CD4-positive, alpha-beta T cell treated with Interferon gamma for 1 hour (primary cell): ENCODE measurements around the gene EIF3I.

ENCODE experiments used
- DNase-seq: peaks from one replicate; pipeline ENCODE4 v3.0.0-alpha.2; 2020

EIF3I gene

DNA sequence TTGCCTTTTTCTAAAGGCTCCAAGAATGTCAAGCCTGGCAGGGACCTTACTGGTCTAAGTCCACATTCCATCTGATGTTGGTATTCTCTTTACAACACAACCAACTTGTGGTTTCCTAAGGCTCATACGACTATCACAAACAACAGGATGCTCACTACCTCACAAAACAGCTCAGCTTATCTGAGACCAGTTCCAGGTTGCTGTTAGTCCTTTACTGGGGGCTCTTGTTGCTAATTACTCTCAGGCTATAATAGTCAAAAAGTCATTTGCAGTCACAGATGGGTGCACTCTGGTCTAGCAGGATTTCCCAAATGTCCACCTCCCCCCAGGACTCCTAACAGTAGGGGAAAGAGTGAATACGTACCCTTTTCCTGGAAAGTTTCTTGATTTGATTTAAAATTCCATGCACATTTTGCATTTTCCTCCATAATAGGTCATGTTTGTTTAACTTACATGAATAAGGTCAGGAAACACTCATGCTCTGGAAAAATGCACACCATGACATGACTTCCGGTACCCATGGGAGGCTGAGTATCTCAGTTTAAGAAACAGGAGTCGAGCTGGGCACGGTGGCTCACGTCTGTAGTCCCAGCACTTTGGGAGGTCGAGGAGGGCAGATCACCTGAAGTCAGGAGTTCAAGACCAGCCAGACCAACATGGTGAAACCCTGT is 44.8 kb downstream of the EIF3I start:
- DNase-seq: no peak

DNA sequence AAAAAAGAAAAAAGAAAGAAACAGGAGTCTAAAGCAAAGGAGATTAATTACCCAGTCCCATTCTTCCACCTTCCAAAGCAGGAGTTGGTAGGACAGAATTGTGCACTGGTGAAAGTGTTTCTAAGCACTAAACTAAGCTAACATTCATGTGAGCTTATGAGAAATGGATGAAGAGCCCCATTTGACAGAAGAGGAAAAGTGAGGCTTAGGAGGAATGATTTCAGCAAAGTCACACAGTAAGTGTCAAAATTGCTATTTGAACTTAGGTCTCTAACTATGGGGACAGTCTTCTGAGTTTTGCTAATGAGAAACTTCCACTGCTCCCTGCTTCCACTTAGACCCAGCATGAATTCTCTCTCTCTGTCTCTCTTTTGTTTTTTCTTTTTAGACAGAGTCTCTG is 47.5 kb downstream of the EIF3I start:
- DNase-seq: no peak

DNA sequence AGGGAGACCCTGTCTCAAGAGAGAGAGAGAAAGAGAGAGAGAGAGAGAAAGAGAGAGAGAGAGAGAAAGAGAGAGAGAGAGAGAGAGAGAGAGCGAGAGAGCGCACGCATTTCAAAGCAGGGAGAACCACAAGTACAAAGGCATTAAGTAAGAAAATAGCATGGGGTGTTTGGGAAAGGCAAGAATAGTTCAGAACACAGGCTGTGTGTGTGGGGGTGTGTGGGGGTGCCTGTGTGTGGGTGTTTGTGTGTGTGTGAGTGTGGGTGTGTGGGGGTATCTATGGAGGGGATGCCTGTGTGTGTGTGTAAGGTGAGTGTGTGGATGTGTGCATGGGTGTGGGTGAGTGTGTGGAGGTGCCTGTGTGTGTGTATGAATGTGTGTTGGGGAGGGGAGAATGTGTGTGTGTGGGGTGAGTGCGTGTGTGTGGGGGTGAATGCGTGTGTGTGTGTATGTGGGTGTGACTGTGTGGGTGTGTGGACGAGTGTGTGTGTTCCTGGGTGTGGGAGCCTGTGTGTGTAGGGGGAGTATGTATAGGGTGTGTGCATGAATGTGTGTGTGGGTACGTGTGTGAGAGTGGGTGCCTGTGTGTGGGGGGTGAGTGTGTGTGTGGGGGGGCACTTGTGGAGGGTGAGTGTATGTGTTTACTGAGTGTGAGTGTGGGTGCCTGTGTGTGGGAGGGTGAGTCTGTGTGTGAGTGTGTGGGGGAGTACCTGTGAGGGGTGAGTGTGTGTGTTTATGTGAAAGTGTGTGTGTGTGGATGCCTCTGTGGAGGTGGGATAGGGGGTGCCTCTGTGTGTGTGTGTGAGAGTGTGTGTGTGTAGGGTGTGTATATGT is 50.6 kb downstream of the EIF3I start:
- peak; percentile 26 for DNase-seq

DNA sequence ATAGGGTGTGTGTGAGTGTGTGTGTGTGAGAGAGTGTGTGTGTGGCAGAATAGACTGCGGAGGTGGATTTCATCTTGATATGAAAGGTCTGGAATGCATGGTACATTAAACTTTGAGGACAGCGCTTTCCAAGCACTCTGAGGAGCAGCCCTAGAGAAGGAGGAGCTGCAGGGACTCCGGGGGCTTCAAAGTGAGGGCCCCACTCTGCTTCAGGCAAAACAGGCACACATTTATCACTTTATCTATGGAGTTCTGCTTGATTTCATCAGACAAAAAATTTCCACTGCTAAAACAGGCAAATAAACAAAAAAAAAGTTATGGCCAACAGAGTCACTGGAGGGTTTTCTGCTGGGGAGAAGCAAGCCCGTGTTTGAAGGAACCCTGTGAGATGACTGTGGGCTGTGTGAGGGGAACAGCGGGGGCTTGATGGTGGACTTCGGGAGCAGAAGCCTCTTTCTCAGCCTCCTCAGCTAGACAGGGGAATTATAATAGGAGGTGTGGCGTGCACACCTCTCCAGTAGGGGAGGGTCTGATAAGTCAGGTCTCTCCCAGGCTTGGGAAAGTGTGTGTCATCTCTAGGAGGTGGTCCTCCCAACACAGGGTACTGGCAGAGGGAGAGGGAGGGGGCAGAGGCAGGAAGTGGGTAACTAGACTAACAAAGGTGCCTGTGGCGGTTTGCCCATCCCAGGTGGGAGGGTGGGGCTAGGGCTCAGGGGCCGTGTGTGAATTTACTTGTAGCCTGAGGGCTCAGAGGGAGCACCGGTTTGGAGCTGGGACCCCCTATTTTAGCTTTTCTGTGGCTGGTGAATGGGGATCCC is 51.4 kb downstream of the EIF3I start:
- peak; percentile 75 for DNase-seq

DNA sequence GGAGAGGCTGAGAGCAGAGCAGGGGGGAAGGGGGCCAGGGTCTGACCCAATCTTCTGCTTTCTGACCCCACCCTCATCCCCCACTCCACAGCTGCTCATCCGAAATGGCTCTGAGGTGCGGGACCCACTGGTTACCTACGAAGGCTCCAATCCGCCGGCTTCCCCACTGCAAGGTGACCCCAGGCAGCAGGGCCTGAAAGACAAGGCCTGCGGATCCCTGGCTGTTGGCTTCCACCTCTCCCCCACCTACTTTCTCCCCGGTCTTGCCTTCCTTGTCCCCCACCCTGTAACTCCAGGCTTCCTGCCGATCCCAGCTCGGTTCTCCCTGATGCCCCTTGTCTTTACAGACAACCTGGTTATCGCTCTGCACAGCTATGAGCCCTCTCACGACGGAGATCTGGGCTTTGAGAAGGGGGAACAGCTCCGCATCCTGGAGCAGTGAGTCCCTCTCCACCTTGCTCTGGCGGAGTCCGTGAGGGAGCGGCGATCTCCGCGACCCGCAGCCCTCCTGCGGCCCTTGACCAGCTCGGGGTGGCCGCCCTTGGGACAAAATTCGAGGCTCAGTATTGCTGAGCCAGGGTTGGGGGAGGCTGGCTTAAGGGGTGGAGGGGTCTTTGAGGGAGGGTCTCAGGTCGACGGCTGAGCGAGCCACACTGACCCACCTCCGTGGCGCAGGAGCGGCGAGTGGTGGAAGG is 52.6 kb downstream of the EIF3I start:
- no peak for DNase-seq

DNA sequence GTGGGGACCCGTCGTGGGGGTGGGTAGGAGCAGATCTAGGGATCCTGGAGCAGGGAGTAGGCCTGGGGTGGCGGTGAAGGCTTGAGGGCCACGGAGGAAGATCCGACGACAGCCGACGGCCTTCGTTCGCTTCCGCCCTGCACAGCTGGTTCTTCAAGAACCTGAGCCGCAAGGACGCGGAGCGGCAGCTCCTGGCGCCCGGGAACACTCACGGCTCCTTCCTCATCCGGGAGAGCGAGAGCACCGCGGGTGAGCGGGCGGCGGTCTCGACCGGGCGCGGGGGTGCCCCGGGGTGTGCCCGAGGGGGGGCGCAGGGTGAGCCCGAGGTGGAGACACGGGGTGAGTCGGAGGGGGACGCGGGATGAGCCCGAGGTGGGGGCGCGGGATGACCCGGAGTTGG is 53.2 kb downstream of the EIF3I start:
- no peak for DNase-seq

DNA sequence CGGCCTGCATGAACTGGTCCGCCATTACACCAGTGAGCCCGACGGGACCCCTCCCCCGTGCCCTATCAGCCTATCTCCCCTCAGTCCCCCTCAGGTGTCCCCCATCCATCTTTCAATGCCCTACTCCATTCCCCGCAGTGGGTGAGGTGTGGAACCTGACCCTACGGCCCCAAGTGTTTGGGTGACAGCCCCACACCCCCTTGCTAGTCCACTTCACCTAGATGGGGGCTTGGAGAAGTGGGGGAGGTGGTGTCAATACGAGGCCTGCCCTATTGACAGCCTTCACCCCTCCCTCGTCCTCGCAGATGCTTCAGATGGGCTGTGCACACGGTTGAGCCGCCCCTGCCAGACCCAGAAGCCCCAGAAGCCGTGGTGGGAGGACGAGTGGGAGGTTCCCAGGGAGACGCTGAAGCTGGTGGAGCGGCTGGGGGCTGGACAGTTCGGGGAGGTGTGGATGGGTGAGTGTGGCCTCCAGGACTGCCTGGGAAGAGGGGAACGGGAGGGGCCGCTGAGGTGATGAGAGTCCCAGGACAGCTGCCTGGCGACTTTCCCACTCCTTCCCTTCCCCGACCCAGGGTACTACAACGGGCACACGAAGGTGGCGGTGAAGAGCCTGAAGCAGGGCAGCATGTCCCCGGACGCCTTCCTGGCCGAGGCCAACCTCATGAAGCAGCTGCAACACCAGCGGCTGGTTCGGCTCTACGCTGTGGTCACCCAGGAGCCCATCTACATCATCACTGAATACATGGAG is 54.0 kb downstream of the EIF3I start:
- DNase-seq: no peak
